Measurements from ENCODE around the gene TM9SF2. TPM values are rescaled to one million over a fixed set of nuclear protein-coding genes. Genes with fewer than 3 reads are reported as not detected.
A peak's percentile ranks its signal among the peaks of the same experiment; 100 is the strongest.

Gene TM9SF2
- total RNA-seq, 1 experiment from 2014 or later: 154 TPM

DNA sequence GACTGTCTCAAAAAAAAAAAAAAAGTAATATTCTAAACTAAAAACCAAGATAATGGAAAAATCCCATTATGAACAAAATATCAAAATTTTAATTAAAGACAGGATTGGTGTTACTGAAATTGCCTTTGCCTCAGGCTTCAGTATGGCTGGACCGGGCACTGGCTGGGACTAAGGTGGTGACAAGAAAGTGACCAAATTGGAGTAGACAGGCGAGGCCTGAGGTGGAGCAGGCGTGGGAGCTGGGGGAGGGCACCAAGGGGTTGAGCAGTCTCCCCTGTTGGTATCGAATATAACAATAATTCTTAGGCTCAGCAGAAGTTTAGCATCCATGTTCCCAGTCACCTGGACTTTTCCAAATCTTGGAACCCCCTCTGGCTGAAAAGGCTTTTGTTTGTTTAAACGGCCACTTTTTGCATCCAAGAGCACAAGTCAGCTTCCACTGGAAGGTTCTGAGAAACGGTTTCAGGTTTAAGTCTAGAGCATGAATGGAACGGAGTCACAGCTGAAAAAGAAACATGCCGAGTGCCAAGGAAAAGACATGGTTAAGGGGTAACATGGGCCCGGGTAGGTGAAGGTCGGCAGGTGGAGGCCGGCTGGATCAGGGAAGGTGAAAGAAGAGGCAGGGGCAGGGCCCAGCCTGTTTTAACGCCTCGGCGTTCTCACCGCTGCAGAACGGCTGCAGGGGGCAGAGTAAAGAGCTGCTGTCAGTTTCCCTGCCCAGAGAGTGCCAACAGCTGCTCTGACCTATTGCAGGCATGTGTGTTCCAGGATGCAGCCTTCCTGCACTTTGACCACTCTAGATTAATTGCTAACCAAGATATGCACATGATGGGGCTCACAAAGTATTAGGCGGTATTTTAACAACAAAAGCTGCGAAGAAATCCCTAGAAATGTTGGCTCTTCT lies 104.4 kb downstream of the TM9SF2 start:
- TSS peak; percentile 86 for BruUV-seq (replicated peaks)
- Mint-ChIP-seq H3K27ac (ENCODE audit: unreplicated experiment) (peak overlapping the region; percentile 87), H3K27me3 (ENCODE audit: insufficient read depth, unreplicated experiment) (no peaks in the 10 kb centered on the region), H3K4me3 (ENCODE audit: unreplicated experiment) (peak overlapping the region; percentile 82), H3K36me3 (ENCODE audit: insufficient read depth, unreplicated experiment) (peaks cover 13% of the 10 kb centered on the region), H3K4me1 (ENCODE audit: low read depth, unreplicated experiment) (peaks cover 6% of the 10 kb centered on the region), H3K9me3 (ENCODE audit: unreplicated experiment) (no peaks in the 10 kb centered on the region)
- H3K36me3 ChIP-seq (ENCODE audit: control insufficient read depth, insufficient read depth, low read length): no peaks in the 10 kb centered on the region
- POLR2A ChIA-PET: interaction anchor here (0.6 kb wide), 1 partner anchor 522 kb away, joined by 3 read pairs; no protein-coding TSS in a partner anchor
- H3K4me3 ChIP-seq (ENCODE audit: low read depth, low read length): peak overlapping the region; percentile 27
- H3K27me3 ChIP-seq (replicated peaks; ENCODE audit: control insufficient read depth, insufficient read depth, low read length): no peaks in the 10 kb centered on the region
- peak; percentile 67 to 73 for DNase-seq
- peaks cover 7% of the 10 kb centered on the region for H3K4me1 ChIP-seq
- TF ChIP-seq, protein P1, sequence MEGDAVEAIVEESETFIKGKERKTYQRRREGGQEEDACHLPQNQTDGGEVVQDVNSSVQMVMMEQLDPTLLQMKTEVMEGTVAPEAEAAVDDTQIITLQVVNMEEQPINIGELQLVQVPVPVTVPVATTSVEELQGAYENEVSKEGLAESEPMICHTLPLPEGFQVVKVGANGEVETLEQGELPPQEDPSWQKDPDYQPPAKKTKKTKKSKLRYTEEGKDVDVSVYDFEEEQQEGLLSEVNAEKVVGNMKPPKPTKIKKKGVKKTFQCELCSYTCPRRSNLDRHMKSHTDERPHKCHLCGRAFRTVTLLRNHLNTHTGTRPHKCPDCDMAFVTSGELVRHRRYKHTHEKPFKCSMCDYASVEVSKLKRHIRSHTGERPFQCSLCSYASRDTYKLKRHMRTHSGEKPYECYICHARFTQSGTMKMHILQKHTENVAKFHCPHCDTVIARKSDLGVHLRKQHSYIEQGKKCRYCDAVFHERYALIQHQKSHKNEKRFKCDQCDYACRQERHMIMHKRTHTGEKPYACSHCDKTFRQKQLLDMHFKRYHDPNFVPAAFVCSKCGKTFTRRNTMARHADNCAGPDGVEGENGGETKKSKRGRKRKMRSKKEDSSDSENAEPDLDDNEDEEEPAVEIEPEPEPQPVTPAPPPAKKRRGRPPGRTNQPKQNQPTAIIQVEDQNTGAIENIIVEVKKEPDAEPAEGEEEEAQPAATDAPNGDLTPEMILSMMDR (IDR thresholded peaks at IDR 0.05; ENCODE audit: insufficient read depth in 1 of 2, low read depth in 1 of 2, low read length in 1 of 2, severe bottlenecking in 1 of 2, unreplicated experiment in 1 of 2): peak in 1 of 2 experiments; percentile 7
- CTCF ChIA-PET: interaction anchor here (0.9 to 1.7 kb wide), 4 partner anchors 28 to 483 kb away, joined by 4 to 12 read pairs (median 5); partner anchors contain the start of gene PCCA
- no peaks in the 10 kb centered on the region for H3K9me3 ChIP-seq
- intact Hi-C loops (cut with micrococcal nuclease; ENCODE audit: unreplicated experiment): loop anchor here (1.0 to 2.0 kb wide), 3 partner anchors 27 to 105 kb away; partner anchors contain the start of gene TM9SF2

DNA sequence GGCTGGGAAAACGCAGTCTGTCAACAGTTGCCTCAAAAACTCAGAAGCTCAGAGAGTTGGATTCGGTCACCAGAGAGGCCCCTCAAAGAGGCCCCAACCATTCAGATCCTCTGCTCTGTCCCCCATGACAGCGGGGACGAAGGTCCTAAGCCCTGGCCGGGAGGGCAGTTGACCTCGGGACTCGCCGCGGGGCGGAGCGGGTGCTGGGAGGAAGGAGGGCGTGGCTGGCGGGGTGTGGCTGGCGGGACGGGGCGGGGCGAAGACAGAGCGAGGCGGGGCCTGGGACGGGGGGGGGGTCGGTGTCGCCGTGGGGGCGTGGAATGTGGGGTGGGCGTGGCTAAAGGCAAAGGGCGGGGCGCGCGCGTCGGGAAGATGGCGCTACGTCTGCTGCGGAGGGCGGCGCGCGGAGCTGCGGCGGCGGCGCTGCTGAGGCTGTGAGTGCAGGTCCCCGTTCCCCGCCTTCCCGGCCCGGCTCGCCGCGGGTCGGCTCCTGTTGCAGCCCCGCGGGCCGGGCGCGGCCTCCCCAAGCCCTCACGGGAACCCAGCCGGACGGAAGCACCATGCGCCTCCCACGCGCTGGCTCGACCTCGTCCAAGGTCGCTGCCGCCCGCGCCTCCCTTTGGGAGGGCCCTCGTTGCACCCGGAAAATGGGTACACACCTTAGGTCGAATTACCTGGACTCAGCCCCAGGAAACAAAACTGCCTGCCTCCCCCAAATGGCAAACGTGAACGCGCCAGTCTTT lies 105.2 kb downstream of the TM9SF2 start, which contains the start of gene CLYBL:
TSS of gene CLYBL (plus strand) at position 367 of the 743 bp plus-strand sequence.
- H3K27me3 Mint-ChIP-seq (ENCODE audit: insufficient read depth, unreplicated experiment): no peaks in the 10 kb centered on the region
- peak within 1 kb of the TSS; percentile 82 for H3K4me3 Mint-ChIP-seq (ENCODE audit: unreplicated experiment)
- Histone ChIP-seq H3K36me3 (ENCODE audit: control insufficient read depth, insufficient read depth, low read length) (no peaks in the 10 kb centered on the region), H3K27me3 (replicated peaks; ENCODE audit: control insufficient read depth, insufficient read depth, low read length) (no peaks in the 10 kb centered on the region), H3K9me3 (no peaks in the 10 kb centered on the region), H3K4me3 (ENCODE audit: low read depth, low read length) (peak within 1 kb of the TSS; percentile 87), H3K4me1 (peaks cover 7% of the 10 kb centered on the region)
- H3K36me3 Mint-ChIP-seq (ENCODE audit: insufficient read depth, unreplicated experiment): peaks cover 13% of the 10 kb centered on the region
- CTCF ChIA-PET: interaction anchor here (0.9 to 1.7 kb wide), 4 partner anchors 28 to 482 kb away, joined by 4 to 12 read pairs (median 5); partner anchors contain the start of gene PCCA
- H3K4me1 Mint-ChIP-seq (ENCODE audit: low read depth, unreplicated experiment): peaks cover 6% of the 10 kb centered on the region
- intact Hi-C loops (cut with micrococcal nuclease; ENCODE audit: unreplicated experiment): loop anchor here (1.0 to 2.0 kb wide), 3 partner anchors 28 to 106 kb away; partner anchors contain the start of gene TM9SF2
- TF ChIP-seq, protein P1 (IDR thresholded peaks at IDR 0.05; ENCODE audit: insufficient read depth in 1 of 2, low read depth in 1 of 2, low read length in 1 of 2, severe bottlenecking in 1 of 2, unreplicated experiment in 1 of 2): no peak
- no TSS peak for BruUV-seq (replicated peaks)
- POLR2A ChIA-PET: interaction anchor here (0.6 to 0.7 kb wide), 3 partner anchors 49 to 523 kb away, joined by 3 to 7 read pairs (median 3); no protein-coding TSS in a partner anchor
- H3K9me3 Mint-ChIP-seq (ENCODE audit: unreplicated experiment): no peaks in the 10 kb centered on the region
- peak; percentile 95 for DNase-seq
- H3K27ac Mint-ChIP-seq (ENCODE audit: unreplicated experiment): peak within 1 kb of the TSS; percentile 87

- H3K4me1 Mint-ChIP-seq (ENCODE audit: low read depth, unreplicated experiment): peaks cover 6% of the 10 kb centered on the region
- ChIA-PET CTCF (no interaction called here), POLR2A (no interaction called here)
- no peaks in the 10 kb centered on the region for H3K9me3 Mint-ChIP-seq (ENCODE audit: unreplicated experiment)
- peak overlapping the region; percentile 5 for H3K4me3 Mint-ChIP-seq (ENCODE audit: unreplicated experiment)
- H3K27me3 Mint-ChIP-seq (ENCODE audit: insufficient read depth, unreplicated experiment): no peaks in the 10 kb centered on the region
- Histone ChIP-seq H3K9me3 (no peaks in the 10 kb centered on the region), H3K36me3 (ENCODE audit: control insufficient read depth, insufficient read depth, low read length) (no peaks in the 10 kb centered on the region), H3K27me3 (replicated peaks; ENCODE audit: control insufficient read depth, insufficient read depth, low read length) (no peaks in the 10 kb centered on the region), H3K4me1 (peaks cover 7% of the 10 kb centered on the region), H3K4me3 (ENCODE audit: low read depth, low read length) (no peak overlapping the region)
- no TSS peak for BruUV-seq (replicated peaks)
- TF ChIP-seq, protein P1 (IDR thresholded peaks at IDR 0.05; ENCODE audit: insufficient read depth in 1 of 2, low read depth in 1 of 2, low read length in 1 of 2, severe bottlenecking in 1 of 2, unreplicated experiment in 1 of 2): no peak
- intact Hi-C loops (cut with micrococcal nuclease; ENCODE audit: unreplicated experiment): no loop called here
- H3K27ac Mint-ChIP-seq (ENCODE audit: unreplicated experiment): no peak overlapping the region
- H3K36me3 Mint-ChIP-seq (ENCODE audit: insufficient read depth, unreplicated experiment): peaks cover 13% of the 10 kb centered on the region
- no peak for DNase-seq
These were observed 107.1 kb downstream of the TM9SF2 start for GRCh38 chr13:99608345-99608744.

Measured in Caco-2 (cell line).